Measurements from ENCODE around the gene PNMA6E.

- no peak for TF ChIP-seq CTCF (IDR thresholded peaks at IDR 0.05)
- no peak for TF ChIP-seq ZFX (IDR thresholded peaks at IDR 0.05; ENCODE audit: borderline replicate concordance)
Measured at GRCh38 chrX:153442463-153442862, 41.3 kb upstream of the PNMA6E start.

Measured in 22Rv1 (cell line).